PC-3 (cell line): ENCODE measurements around the gene TAS2R10.

ENCODE experiments used
- CTCF ChIP-seq: fragments of 300-600 bp; sonication (generic); conservative IDR thresholded peaks from 2 replicates; pipeline ENCODE4 v1.5.1; 2017; ENCODE audit warnings: antibody characterized with exemption, low read depth, mild to moderate bottlenecking, low read length
- EZH2 ChIP-seq: fragments of 300-600 bp; sonication (generic); IDR thresholded peaks from one replicate; pipeline ENCODE4 v1.6.1; 2017; ENCODE audit warnings: antibody characterized with exemption, mild to moderate bottlenecking, low read length; ENCODE audit not compliant: unreplicated experiment

- TF ChIP-seq CTCF, result no peak
- TF ChIP-seq EZH2, result no peak
These were observed 23.6 kb downstream of the TAS2R10 start, which contains the start of gene TAS2R7 for GRCh38 chr12:10802587-10802986.
